Thyroid gland (tissue), 4 donors: Measurements from ENCODE around the gene RPS2.

Source experiments
- POLR2A ChIP-seq, 2 donors: fragments of 450-650 bp; IDR thresholded peaks; one replicate each; pipeline ENCODE4 v1.6.1; 2017; ENCODE audit warnings: antibody characterized with exemption in 2 of 2, mild to moderate bottlenecking in 2 of 2, moderate library complexity in 1 of 2
- TF ChIP-seq, protein P1 (sequence below), 6 experiments: fragments of 200-600 bp in 3 of 6; fragments of 450-650 bp in 3 of 6; sonication (generic) in 3 of 6; IDR thresholded peaks; one replicate each; pipeline ENCODE4 v1.5.1; 2016 to 2019; ENCODE audit warnings: antibody characterized with exemption in 6 of 6, mild to moderate bottlenecking in 2 of 6, inconsistent platforms in 1 of 6, moderate library complexity in 1 of 6

DNA sequence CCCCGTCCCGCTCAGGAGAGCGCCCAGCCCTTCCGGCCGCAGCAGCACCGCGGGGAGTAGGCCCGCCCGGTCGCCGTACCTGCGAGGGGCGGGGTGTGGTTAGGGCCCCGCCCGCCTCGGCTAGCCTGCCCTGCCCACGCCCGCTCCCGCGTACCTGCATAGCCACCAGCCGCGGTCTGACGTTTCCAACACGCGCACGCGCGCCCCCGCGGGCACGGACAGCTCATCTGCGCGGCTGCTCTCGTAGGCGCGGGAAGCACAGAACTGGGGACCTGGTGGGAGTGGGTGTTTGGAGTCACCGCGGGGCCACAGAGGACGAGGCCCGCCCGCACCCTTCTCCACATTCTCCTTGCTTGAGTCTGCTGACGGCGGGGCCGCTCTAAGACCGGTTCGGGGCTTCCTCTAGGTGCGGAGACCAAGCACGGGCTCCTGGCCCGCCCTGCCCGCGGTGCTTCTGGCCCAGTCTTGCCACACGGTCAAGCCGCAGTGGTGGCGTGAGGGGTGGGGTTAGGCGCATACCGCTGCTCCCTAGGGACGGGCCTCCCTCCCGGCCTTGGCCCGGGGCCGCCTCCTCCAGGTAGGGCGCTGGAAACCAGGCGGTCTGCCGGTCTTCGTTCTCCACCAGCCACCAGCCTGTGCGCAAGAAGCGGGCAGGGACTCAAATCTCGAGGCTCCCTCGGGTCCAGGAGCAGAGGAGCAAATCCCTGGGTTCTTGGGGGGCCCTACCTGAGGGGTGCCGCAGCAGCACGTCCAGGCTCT lies 14.8 kb upstream of the RPS2 start:
- peak in 1 of 2 donors; percentile 12 for TF ChIP-seq POLR2A (IDR thresholded peaks at IDR 0.05)
- TF ChIP-seq, protein P1, sequence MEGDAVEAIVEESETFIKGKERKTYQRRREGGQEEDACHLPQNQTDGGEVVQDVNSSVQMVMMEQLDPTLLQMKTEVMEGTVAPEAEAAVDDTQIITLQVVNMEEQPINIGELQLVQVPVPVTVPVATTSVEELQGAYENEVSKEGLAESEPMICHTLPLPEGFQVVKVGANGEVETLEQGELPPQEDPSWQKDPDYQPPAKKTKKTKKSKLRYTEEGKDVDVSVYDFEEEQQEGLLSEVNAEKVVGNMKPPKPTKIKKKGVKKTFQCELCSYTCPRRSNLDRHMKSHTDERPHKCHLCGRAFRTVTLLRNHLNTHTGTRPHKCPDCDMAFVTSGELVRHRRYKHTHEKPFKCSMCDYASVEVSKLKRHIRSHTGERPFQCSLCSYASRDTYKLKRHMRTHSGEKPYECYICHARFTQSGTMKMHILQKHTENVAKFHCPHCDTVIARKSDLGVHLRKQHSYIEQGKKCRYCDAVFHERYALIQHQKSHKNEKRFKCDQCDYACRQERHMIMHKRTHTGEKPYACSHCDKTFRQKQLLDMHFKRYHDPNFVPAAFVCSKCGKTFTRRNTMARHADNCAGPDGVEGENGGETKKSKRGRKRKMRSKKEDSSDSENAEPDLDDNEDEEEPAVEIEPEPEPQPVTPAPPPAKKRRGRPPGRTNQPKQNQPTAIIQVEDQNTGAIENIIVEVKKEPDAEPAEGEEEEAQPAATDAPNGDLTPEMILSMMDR (IDR thresholded peaks at IDR 0.05), result no peak
